Mesenteric fat pad (tissue), 1 donor: Measurements from ENCODE around the gene DIPK2B. TPM values are rescaled to one million over a fixed set of nuclear protein-coding genes. Genes with fewer than 3 reads are reported as not detected.

Source experiments
- DNase-seq: peaks from one replicate; pipeline ENCODE4 v3.0.0-alpha.2; 2020; ENCODE audit warnings: low spot score
- long read RNA-seq: library from polyadenylated mRNA; unstranded; transcript quantifications from one replicate; pipeline ENCODE4 v2.0.0, GENCODE V29; 2020
- total RNA-seq: library from RNA; stranded (reverse); fragmentation: NEBNext Ultra II Directional; extraction: Animal tissue kit (Norgen Biotek cat#: 25700); gene quantifications from one replicate; pipeline ENCODE4 v1.2.1, GENCODE V29; 2021
- donor health status: DM: yes; HTN: yes; CAD: no.

DIPK2B gene
- total RNA-seq: 42.8 TPM
- long read RNA-seq, full-length matches to known transcripts: 60 of 105 reads
- long read RNA-seq, partial matches to known transcripts: 2 of 105 reads
- long read RNA-seq, other reads (novel, unspliced or antisense): 43 of 105 reads

GRCh38 chrX:45200741-45201234 is at the start of gene DIPK2B:
DIPK2B (minus strand) TSS chrX:45200876; CDS start chrX:45200826, 50 bp downstream.
- DNase-seq: no peak

GRCh38 chrX:45240301-45240700 is 39.6 kb upstream of the DIPK2B start:
- DNase-seq: no peak

GRCh38 chrX:45238489-45238888 is 37.8 kb upstream of the DIPK2B start:
- DNase-seq: no peak

- no peak for DNase-seq
Observed at GRCh38 chrX:45233531-45233930, 32.9 kb upstream of the DIPK2B start.

GRCh38 chrX:45232139-45232538 is 31.5 kb upstream of the DIPK2B start:
- DNase-seq: no peak

- no peak for DNase-seq
Observed at GRCh38 chrX:45230410-45230809, 29.7 kb upstream of the DIPK2B start.

GRCh38 chrX:45229348-45229747 is 28.7 kb upstream of the DIPK2B start:
- no peak for DNase-seq

- DNase-seq: no peak
Observed at GRCh38 chrX:45228126-45228525, 27.4 kb upstream of the DIPK2B start.

- DNase-seq: no peak
Observed at GRCh38 chrX:45208121-45208856, 7.6 kb upstream of the DIPK2B start.

- DNase-seq: no peak
Observed at GRCh38 chrX:45202171-45202570, 1.5 kb upstream of the DIPK2B start.

GRCh38 chrX:45198706-45199105 is 2.0 kb downstream of the DIPK2B start:
- no peak for DNase-seq

GRCh38 chrX:45198301-45198700 is 2.4 kb downstream of the DIPK2B start:
- DNase-seq: no peak

GRCh38 chrX:45196701-45197100 is 4.0 kb downstream of the DIPK2B start:
- DNase-seq: no peak

GRCh38 chrX:45191820-45192409 is 8.8 kb downstream of the DIPK2B start:
- DNase-seq: no peak

- DNase-seq: no peak
Observed at GRCh38 chrX:45191383-45191782, 9.3 kb downstream of the DIPK2B start.

GRCh38 chrX:45187731-45188130 is 12.9 kb downstream of the DIPK2B start:
- DNase-seq: no peak

- DNase-seq: no peak
Observed at GRCh38 chrX:45186643-45187026, 14.0 kb downstream of the DIPK2B start.

- no peak for DNase-seq
Observed at GRCh38 chrX:45184211-45184610, 16.5 kb downstream of the DIPK2B start.

- no peak for DNase-seq
Observed at GRCh38 chrX:45172890-45173289, 27.8 kb downstream of the DIPK2B start.

- no peak for DNase-seq
Observed at GRCh38 chrX:45166781-45167180, 33.9 kb downstream of the DIPK2B start.

GRCh38 chrX:45165726-45166125 is 35.0 kb downstream of the DIPK2B start:
- no peak for DNase-seq

- DNase-seq: no peak
Observed at GRCh38 chrX:45164995-45165394, 35.7 kb downstream of the DIPK2B start.
